ENCODE measurements around the gene IL36RN.

The IL36RN gene

DNA sequence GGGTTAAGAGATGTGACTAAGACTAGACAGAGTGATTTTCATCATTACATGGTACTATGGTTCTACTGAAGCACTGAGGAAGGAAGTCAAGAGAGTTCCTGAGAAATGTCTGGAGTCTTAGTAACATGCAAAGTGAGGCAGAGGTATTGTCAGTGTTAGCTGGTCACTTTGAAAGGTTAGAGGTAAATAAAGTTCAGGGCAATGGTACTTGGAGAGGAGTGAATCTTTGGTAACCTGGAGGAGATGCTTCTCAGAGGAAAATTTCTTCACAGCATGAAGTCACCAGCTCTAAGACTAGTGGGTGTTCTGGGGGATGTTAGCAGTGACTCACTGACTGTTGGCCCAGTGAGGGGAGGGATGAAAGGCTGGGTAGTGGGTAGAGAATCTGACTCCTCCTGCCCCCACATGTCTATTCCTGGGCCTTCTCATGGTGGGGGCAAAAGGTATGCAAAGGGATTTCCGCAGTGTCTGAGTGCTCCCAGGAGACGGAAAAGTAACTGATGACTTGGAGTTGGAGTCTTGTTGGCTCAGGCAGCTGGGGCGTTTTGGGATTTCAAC, 45.1 kb downstream of the IL36RN start:
- CTCF ChIA-PET, result interaction anchor here (1.4 to 1.5 kb wide), 2 partner anchors 19 to 286 kb away, joined by 5 to 6 read pairs; no protein-coding TSS in a partner anchor
- no peak overlapping the region for H3K4me3 ChIP-seq (ENCODE audit: low read depth, low read length)

GRCh38 chr2:113105047-113105785, 46.2 kb downstream of the IL36RN start:
- CTCF ChIA-PET, result interaction anchor here (1.4 to 1.5 kb wide), 2 partner anchors 20 to 285 kb away, joined by 5 to 6 read pairs; no protein-coding TSS in a partner anchor
- DNase-seq (ENCODE audit: low read depth, low spot score), result no peak
- no peak for TF ChIP-seq CTCF (IDR thresholded peaks at IDR 0.05; ENCODE audit: insufficient read depth, low read length, missing control alignments)
- POLR2A ChIA-PET, result no interaction called here
- H3K4me3 ChIP-seq (ENCODE audit: low read depth, low read length), result no peak overlapping the region

More for the DNA sequence above, 45.1 kb downstream of the IL36RN start:
- no peak for TF ChIP-seq CTCF (IDR thresholded peaks at IDR 0.05; ENCODE audit: insufficient read depth, low read length, missing control alignments)
- POLR2A ChIA-PET, result no interaction called here
- no peak for DNase-seq (ENCODE audit: low read depth, low spot score)

DNA sequence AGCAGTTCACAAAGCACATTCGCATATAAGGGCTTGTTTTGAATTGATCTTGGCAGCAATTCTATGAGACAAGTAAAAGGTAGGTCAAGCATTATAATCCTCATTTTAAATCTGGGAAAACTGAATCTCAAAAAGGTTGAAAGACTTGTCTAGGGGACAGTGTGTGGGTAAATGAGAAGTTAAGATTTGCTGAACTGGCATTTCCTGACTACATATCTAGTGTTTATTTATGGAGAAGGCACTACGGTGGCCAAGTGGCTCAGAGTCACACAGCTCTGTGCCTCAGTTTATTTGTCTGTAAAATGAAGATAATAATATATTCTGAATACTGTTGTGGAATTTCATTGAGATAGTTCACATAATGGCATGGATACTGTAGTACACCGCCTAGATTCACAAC, 52.1 kb downstream of the IL36RN start:
- no peak overlapping the region for H3K4me3 ChIP-seq (ENCODE audit: low read depth, low read length)
- ChIA-PET POLR2A (no interaction called here), CTCF (interaction anchor here (1.0 kb wide), 1 partner anchor 26 kb away, joined by 3 read pairs; no protein-coding TSS in a partner anchor)
- TF ChIP-seq CTCF (IDR thresholded peaks at IDR 0.05; ENCODE audit: insufficient read depth, low read length, missing control alignments), result no peak
- DNase-seq (ENCODE audit: low read depth, low spot score), result no peak

- POLR2A ChIA-PET, result no interaction called here
- no peak for TF ChIP-seq CTCF (IDR thresholded peaks at IDR 0.05; ENCODE audit: insufficient read depth, low read length, missing control alignments)
- CTCF ChIA-PET, result interaction anchor here (1.0 kb wide), 1 partner anchor 26 kb away, joined by 3 read pairs; no protein-coding TSS in a partner anchor
- DNase-seq (ENCODE audit: low read depth, low spot score), result no peak
- no peak overlapping the region for H3K4me3 ChIP-seq (ENCODE audit: low read depth, low read length)
Observed at GRCh38 chr2:113111823-113112287, 52.9 kb downstream of the IL36RN start.

- DNase-seq (ENCODE audit: low read depth, low spot score), result no peak
- no peak for TF ChIP-seq CTCF (IDR thresholded peaks at IDR 0.05; ENCODE audit: insufficient read depth, low read length, missing control alignments)
- CTCF ChIA-PET, result interaction anchor here (1.3 kb wide), 1 partner anchor 10 kb away, joined by 3 read pairs; no protein-coding TSS in a partner anchor
Observed at GRCh38 chr2:113112441-113112840, 53.4 kb downstream of the IL36RN start.

DNA sequence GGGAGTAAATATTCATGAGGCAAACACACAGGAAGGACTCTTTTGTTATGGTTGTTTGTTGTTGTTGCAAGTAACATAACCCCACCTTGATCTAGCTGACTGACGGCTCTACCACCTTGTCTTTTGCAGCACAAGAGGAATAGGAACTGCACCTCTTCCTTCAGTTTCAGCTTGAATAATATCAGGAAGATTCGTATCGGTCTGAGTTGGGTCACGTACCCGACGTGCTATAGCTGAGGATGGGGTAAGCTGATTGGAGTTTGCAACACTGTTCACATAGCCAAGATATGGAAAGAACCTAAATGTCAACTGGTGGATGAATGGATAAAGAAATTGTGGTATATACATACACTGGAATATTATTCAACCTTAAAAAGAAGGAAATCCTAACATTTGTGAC, 53.9 kb downstream of the IL36RN start:
- POLR2A ChIA-PET, result no interaction called here
- no peak for DNase-seq (ENCODE audit: low read depth, low spot score)
- no peak for TF ChIP-seq CTCF (IDR thresholded peaks at IDR 0.05; ENCODE audit: insufficient read depth, low read length, missing control alignments)
- CTCF ChIA-PET, result interaction anchor here (1.3 to 20.0 kb wide), 2 partner anchors 9 to 26 kb away, joined by 3 to 226 read pairs; no protein-coding TSS in a partner anchor
- no peak overlapping the region for H3K4me3 ChIP-seq (ENCODE audit: low read depth, low read length)

More at GRCh38 chr2:113112441-113112840, 53.4 kb downstream of the IL36RN start:
- H3K4me3 ChIP-seq (ENCODE audit: low read depth, low read length), result no peak overlapping the region
- POLR2A ChIA-PET, result no interaction called here

All from AG04449 (cell line).